H9 (cell line): Measurements from ENCODE around the gene ABCA13. TPM values are rescaled to one million over a fixed set of nuclear protein-coding genes. Genes with fewer than 3 reads are reported as not detected.

ENCODE experiments used
- DNase-seq: peaks from one replicate; pipeline ENCODE4 v3.0.0-alpha.2; 2017
- H2AFZ ChIP-seq: one replicate; pipeline ENCODE4 v1.6.1; 2013; ENCODE audit warnings: mild to moderate bottlenecking, low read length, control low read depth, moderate library complexity
- H2AK5ac ChIP-seq: 2 replicates; pipeline ENCODE4 v1.6.1; 2013; ENCODE audit warnings: low read length, control low read depth, mixed read lengths; ENCODE audit not compliant: insufficient read length
- H2BK120ac ChIP-seq: one replicate; pipeline ENCODE4 v1.6.1; 2013; ENCODE audit warnings: low read depth, mild to moderate bottlenecking, low read length, control low read depth, inconsistent platforms; ENCODE audit not compliant: poor library complexity, severe bottlenecking
- H2BK12ac ChIP-seq: 2 replicates; pipeline ENCODE4 v1.6.1; 2013; ENCODE audit warnings: low read length, control low read depth, mixed read lengths, low read depth; ENCODE audit not compliant: insufficient read length
- H2BK15ac ChIP-seq: 2 replicates; pipeline ENCODE4 v1.6.1; 2013; ENCODE audit warnings: low read depth, low read length, control low read depth
- H2BK20ac ChIP-seq: one replicate; pipeline ENCODE4 v1.6.1; 2013; ENCODE audit warnings: low read depth, mild to moderate bottlenecking, low read length, control low read depth, inconsistent platforms; ENCODE audit not compliant: poor library complexity, severe bottlenecking
- H2BK5ac ChIP-seq: 2 replicates; pipeline ENCODE4 v1.6.1; 2013; ENCODE audit warnings: low read length, control low read depth, mixed read lengths; ENCODE audit not compliant: insufficient read length
- H3K14ac ChIP-seq: 2 replicates; pipeline ENCODE4 v1.6.1; 2013; ENCODE audit warnings: low read length, control low read depth; ENCODE audit not compliant: insufficient read depth
- H3K18ac ChIP-seq: 2 replicates; pipeline ENCODE4 v1.6.1; 2013; ENCODE audit warnings: low read depth, mild to moderate bottlenecking, mixed read lengths, low read length, control low read depth; ENCODE audit not compliant: insufficient read length
- H3K23ac ChIP-seq: 2 replicates; pipeline ENCODE4 v1.6.1; 2013; ENCODE audit warnings: low read length, control low read depth, mixed read lengths, low read depth; ENCODE audit not compliant: insufficient read length
- H3K23me2 ChIP-seq: 2 replicates; pipeline ENCODE4 v1.6.1; 2013; ENCODE audit warnings: low read depth, mild to moderate bottlenecking, mixed read lengths, low read length, control low read depth; ENCODE audit not compliant: insufficient read length, poor library complexity, severe bottlenecking
- H3K27ac ChIP-seq: 2 replicates; pipeline ENCODE4 v1.5.1; 2013; ENCODE audit warnings: low read length, control low read depth, mixed read lengths, low read depth; ENCODE audit not compliant: insufficient read length
- H3K27me3 ChIP-seq: 2 replicates; pipeline ENCODE4 v1.6.1; 2013; ENCODE audit warnings: low read length, control low read depth, inconsistent platforms; ENCODE audit not compliant: insufficient read depth
- H3K4ac ChIP-seq: 2 replicates; pipeline ENCODE4 v1.6.1; 2013; ENCODE audit warnings: low read depth, mild to moderate bottlenecking, control low read depth, inconsistent platforms, low read length, moderate library complexity
- H3K4me1 ChIP-seq: 2 replicates; pipeline ENCODE4 v1.6.1; 2013; ENCODE audit warnings: low read length, control low read depth, inconsistent platforms; ENCODE audit not compliant: insufficient read depth
- H3K4me2 ChIP-seq: 2 replicates; pipeline ENCODE4 v1.6.1; 2013; ENCODE audit warnings: low read length, control low read depth, mixed read lengths; ENCODE audit not compliant: insufficient read length, insufficient read depth
- H3K56ac ChIP-seq: 2 replicates; pipeline ENCODE4 v1.6.1; 2013; ENCODE audit warnings: low read depth, mild to moderate bottlenecking, mixed read lengths, low read length, control low read depth; ENCODE audit not compliant: insufficient read length
- H3K79me1 ChIP-seq: 2 replicates; pipeline ENCODE4 v1.6.1; 2013; ENCODE audit warnings: low read depth, mild to moderate bottlenecking, moderate library complexity, low read length, control low read depth, inconsistent platforms; ENCODE audit not compliant: insufficient read depth, poor library complexity, severe bottlenecking
- H3K79me2 ChIP-seq: 2 replicates; pipeline ENCODE4 v1.6.1; 2013; ENCODE audit warnings: low read length, control low read depth, inconsistent platforms; ENCODE audit not compliant: insufficient read depth
- H3K9ac ChIP-seq: 2 replicates; pipeline ENCODE4 v1.6.1; 2013; ENCODE audit warnings: low read length, control low read depth, mixed read lengths; ENCODE audit not compliant: insufficient read length; ENCODE audit errors: extremely low read depth
- H3K9me3 ChIP-seq: one replicate; pipeline ENCODE4 v1.6.1; 2013; ENCODE audit warnings: low read depth, low read length, inconsistent platforms; ENCODE audit not compliant: control insufficient read depth
- H3T11ph ChIP-seq: one replicate; pipeline ENCODE4 v1.6.1; 2013; ENCODE audit warnings: mild to moderate bottlenecking, low read length, control low read depth, inconsistent platforms
- H4K20me1 ChIP-seq: one replicate; pipeline ENCODE4 v1.6.1; 2013; ENCODE audit not compliant: control insufficient read depth, insufficient read length, insufficient read depth
- H4K5ac ChIP-seq: 2 replicates; pipeline ENCODE4 v1.6.1; 2013; ENCODE audit warnings: low read depth, mild to moderate bottlenecking, mixed read lengths, low read length, control low read depth; ENCODE audit not compliant: insufficient read length
- H4K8ac ChIP-seq: replicated peaks from 2 replicates; pipeline ENCODE4 v1.6.1; 2013; ENCODE audit warnings: low read length, control low read depth, mixed read lengths, low read depth; ENCODE audit not compliant: insufficient read length
- H4K91ac ChIP-seq: 2 replicates; pipeline ENCODE4 v1.6.1; 2013; ENCODE audit warnings: low read depth, mild to moderate bottlenecking, moderate library complexity, mixed read lengths, low read length, control low read depth; ENCODE audit not compliant: insufficient read length
- H3K27ac Mint-ChIP-seq, 3 experiments: 2 replicates in 2 of 3; 3 replicates in 1 of 3; pipeline ENCODE4 v1.8.0; 2020 to 2021; ENCODE audit warnings: mixed read lengths in 3 of 3, mild to moderate bottlenecking in 1 of 3, moderate library complexity in 1 of 3
- H3K27me3 Mint-ChIP-seq: 2 replicates; pipeline ENCODE4 v1.8.0; 2021; ENCODE audit warnings: low read depth, mild to moderate bottlenecking, moderate library complexity, mixed read lengths
- H3K36me3 Mint-ChIP-seq, 3 experiments: 2 replicates in 2 of 3; 3 replicates in 1 of 3; pipeline ENCODE4 v1.8.0; 2020 to 2021; ENCODE audit warnings: low read depth in 3 of 3, mixed read lengths in 3 of 3; ENCODE audit not compliant: insufficient read depth in 1 of 3
- H3K4me1 Mint-ChIP-seq, 2 experiments: 2 replicates each; pipeline ENCODE4 v1.8.0; 2020; ENCODE audit warnings: mixed read lengths in 2 of 2
- H3K4me3 Mint-ChIP-seq, 2 experiments: 2 replicates in 1 of 2; 3 replicates in 1 of 2; pipeline ENCODE4 v1.8.0; 2020 to 2021; ENCODE audit warnings: mild to moderate bottlenecking in 2 of 2, mixed read lengths in 2 of 2, moderate library complexity in 1 of 2
- H3K9me3 Mint-ChIP-seq, 2 experiments: 2 replicates in 1 of 2; 3 replicates in 1 of 2; pipeline ENCODE4 v1.8.0; 2020; ENCODE audit warnings: mild to moderate bottlenecking in 2 of 2, mixed read lengths in 2 of 2, moderate library complexity in 1 of 2
- CTCF ChIP-seq: fragments of 200-600 bp; sonication (generic); conservative IDR thresholded peaks from 3 replicates; pipeline ENCODE4 v1.8.0; 2021; ENCODE audit warnings: antibody characterized with exemption, mild to moderate bottlenecking
- WGBS: extraction: QIAGEN DNeasy Blood & Tissue Kit; methylation state at CpG from one replicate; pipeline ENCODE4 v1.1.7; 2013; ENCODE audit warnings: missing lambda C conversion rate, low lambda C conversion rate, mixed read lengths; ENCODE audit not compliant: insufficient read length; ENCODE audit errors: extremely low coverage; 5-methylcytosine and 5-hydroxymethylcytosine counted together
- total RNA-seq: library from RNA; stranded (reverse); gene quantifications from 2 replicates; pipeline ENCODE4 v1.2.1, GENCODE V29; 2021

ABCA13 gene
- total RNA-seq, 1 experiment from 2014 or later = 0.11 TPM

- H3K18ac ChIP-seq = no peak overlapping the region
- no peaks in the 10 kb centered on the region; the same call in 1 of the 2 replicates for H3K4me1 ChIP-seq
- no peak overlapping the region for H4K5ac ChIP-seq
- no peaks in the 10 kb centered on the region for H3K23me2 ChIP-seq
- no peaks in the 10 kb centered on the region for H3K27me3 ChIP-seq
- no peak overlapping the region for H2BK120ac ChIP-seq
- H3K9me3 ChIP-seq = no peaks in the 10 kb centered on the region
- no peak overlapping the region for H2BK12ac ChIP-seq
- H2BK20ac ChIP-seq = no peak overlapping the region
- Mint-ChIP-seq H3K9me3 (peaks cover 0 to 3% of the 10 kb centered on the region in 2 experiments; a peak in 1 of 5 replicates), H3K27ac (no peak overlapping the region), H3K4me1 (peaks cover 9 to 15% of the 10 kb centered on the region in 2 experiments), H3K4me3 (no peak overlapping the region), H3K36me3 (no peaks in the 10 kb centered on the region), H3K27me3 (no peaks in the 10 kb centered on the region)
- no peaks in the 10 kb centered on the region for H3K79me2 ChIP-seq
- TF ChIP-seq CTCF = no peak
- H3K14ac ChIP-seq = no peak overlapping the region
- no peaks in the 10 kb centered on the region for H4K20me1 ChIP-seq
- H3K79me1 ChIP-seq = no peaks in the 10 kb centered on the region
- no peak overlapping the region for H4K8ac ChIP-seq
- H3K9ac ChIP-seq = no peak overlapping the region
- no peak overlapping the region for H2AK5ac ChIP-seq
- no peak overlapping the region for H2BK15ac ChIP-seq
- H4K91ac ChIP-seq = no peak overlapping the region
- no peak overlapping the region for H3K23ac ChIP-seq
- no peak overlapping the region for H3K56ac ChIP-seq
- no peak overlapping the region for H2BK5ac ChIP-seq
- no peak overlapping the region for H2AFZ ChIP-seq
- H3K4me2 ChIP-seq = no peak overlapping the region
- H3K27ac ChIP-seq = no peak overlapping the region
- DNase-seq = no peak
- no CpG with 5 or more reads among the region's 6 CpGs for WGBS
- H3T11ph ChIP-seq = no peak overlapping the region
- no peak overlapping the region for H3K4ac ChIP-seq
Measured at GRCh38 chr7:48426331-48426965, 255.2 kb downstream of the ABCA13 start.
